NCI-H526 treated with DMSO at 0.1 percent for 48 hours (cell line): ENCODE results near the gene FLOT1.
"Not testable (repeated sequence)": the region's sequence is repeated elsewhere in the genome, so short reads cannot be mapped to it uniquely, and the experiment has no call there.

Experiments used
- DNase-seq: peaks from one replicate; lab custom pipeline; 2025; lab: John Stamatoyannopoulos, UW

The FLOT1 gene

GRCh38 chr6:30747300-30747687 is 4.8 kb upstream of the FLOT1 start:
- no peak for DNase-seq

- DNase-seq: peak; percentile 83
Measured at GRCh38 chr6:30744054-30744805, 1.7 kb upstream of the FLOT1 start, which contains the start of gene IER3. Gene IER3, minus strand, starts transcription at chr6:30744547. Its CDS starts 29 bp downstream, at chr6:30744518.

GRCh38 chr6:30743099-30744053 is 889 bp upstream of the FLOT1 start:
- DNase-seq: no peak

GRCh38 chr6:30741789-30742315 is 635 bp downstream of the FLOT1 start:
- DNase-seq: no peak

GRCh38 chr6:30741063-30741779 is 1.3 kb downstream of the FLOT1 start:
- no peak for DNase-seq

GRCh38 chr6:30740540-30740870 is 2.0 kb downstream of the FLOT1 start:
- DNase-seq: no peak

- no peak for DNase-seq
Measured at GRCh38 chr6:30738532-30738931, 4.0 kb downstream of the FLOT1 start.

- no peak for DNase-seq
Measured at GRCh38 chr6:30735668-30736314, 6.7 kb downstream of the FLOT1 start.

GRCh38 chr6:30732237-30732943 is 10.1 kb downstream of the FLOT1 start:
- DNase-seq: no peak

GRCh38 chr6:30730601-30731435 is 11.7 kb downstream of the FLOT1 start:
- DNase-seq: peak; percentile 80

- no peak for DNase-seq
Measured at GRCh38 chr6:30727920-30728553, 14.4 kb downstream of the FLOT1 start.

- DNase-seq: no peak
Measured at GRCh38 chr6:30726506-30727413, 15.7 kb downstream of the FLOT1 start.

GRCh38 chr6:30725713-30726505 is 16.6 kb downstream of the FLOT1 start:
- DNase-seq: no peak

GRCh38 chr6:30724906-30725667 is 17.4 kb downstream of the FLOT1 start:
- DNase-seq: peak; percentile 57

GRCh38 chr6:30723843-30724741 is 18.4 kb downstream of the FLOT1 start:
- not testable (repeated sequence) for DNase-seq
